ENCODE data around the gene PPM1E.

The PPM1E gene

DNA sequence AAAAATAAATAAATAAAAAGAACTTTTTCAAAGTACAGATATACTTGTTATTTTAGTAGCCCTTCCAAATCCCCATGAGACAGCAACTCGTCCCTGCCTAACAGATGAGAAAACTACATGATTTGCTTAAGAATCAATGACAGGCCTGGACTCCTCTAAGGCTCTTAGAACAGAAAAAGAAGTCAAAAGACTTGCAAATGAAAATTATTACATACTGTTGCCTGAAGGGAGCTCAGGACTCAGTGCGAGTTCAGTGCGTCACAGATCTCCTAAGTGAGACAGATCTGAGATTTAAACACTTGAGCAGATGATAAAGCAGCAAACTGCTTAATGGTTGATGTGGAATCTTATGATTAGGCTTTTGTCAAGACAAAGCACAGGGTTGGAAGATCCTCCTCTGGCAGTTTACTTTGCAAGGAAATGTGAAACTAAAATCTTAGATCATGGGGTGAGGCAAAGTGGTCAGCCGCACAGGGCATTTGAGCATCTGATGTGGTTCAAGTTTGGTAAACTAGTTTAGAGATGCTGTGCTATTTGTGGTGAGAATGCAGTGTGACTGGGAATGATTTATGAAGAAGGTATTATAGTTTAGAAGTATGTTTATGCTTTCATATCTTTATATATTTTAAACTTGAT is 212.9 kb downstream of the PPM1E start:
- TF ChIP-seq, protein P1, sequence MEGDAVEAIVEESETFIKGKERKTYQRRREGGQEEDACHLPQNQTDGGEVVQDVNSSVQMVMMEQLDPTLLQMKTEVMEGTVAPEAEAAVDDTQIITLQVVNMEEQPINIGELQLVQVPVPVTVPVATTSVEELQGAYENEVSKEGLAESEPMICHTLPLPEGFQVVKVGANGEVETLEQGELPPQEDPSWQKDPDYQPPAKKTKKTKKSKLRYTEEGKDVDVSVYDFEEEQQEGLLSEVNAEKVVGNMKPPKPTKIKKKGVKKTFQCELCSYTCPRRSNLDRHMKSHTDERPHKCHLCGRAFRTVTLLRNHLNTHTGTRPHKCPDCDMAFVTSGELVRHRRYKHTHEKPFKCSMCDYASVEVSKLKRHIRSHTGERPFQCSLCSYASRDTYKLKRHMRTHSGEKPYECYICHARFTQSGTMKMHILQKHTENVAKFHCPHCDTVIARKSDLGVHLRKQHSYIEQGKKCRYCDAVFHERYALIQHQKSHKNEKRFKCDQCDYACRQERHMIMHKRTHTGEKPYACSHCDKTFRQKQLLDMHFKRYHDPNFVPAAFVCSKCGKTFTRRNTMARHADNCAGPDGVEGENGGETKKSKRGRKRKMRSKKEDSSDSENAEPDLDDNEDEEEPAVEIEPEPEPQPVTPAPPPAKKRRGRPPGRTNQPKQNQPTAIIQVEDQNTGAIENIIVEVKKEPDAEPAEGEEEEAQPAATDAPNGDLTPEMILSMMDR (IDR thresholded peaks at IDR 0.05; ENCODE audit: low read depth, low read length): no peak
- no peak for DNase-seq (ENCODE audit: extremely low read depth, low read depth)

DNA sequence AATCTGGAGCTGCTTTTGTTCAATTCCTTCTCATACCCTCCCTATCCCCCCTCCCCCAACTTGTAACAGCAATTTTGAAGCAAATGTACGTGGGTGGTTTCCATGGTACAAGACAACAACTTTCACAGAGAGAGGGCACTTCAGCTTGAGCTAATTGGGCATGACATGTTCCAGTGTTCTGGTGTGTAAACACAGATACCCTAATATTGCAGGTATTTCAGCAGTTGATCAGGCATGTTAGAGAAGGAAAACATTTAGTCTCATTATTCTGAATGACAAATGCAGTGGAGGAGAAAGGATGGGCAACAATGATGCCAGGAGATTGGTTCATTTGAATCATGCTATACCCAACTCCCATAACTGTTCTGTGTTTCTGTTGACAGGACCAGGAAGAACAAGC is 213.5 kb downstream of the PPM1E start:
- TF ChIP-seq, protein P1 (IDR thresholded peaks at IDR 0.05; ENCODE audit: low read depth, low read length): no peak
- no peak for DNase-seq (ENCODE audit: extremely low read depth, low read depth)

DNA sequence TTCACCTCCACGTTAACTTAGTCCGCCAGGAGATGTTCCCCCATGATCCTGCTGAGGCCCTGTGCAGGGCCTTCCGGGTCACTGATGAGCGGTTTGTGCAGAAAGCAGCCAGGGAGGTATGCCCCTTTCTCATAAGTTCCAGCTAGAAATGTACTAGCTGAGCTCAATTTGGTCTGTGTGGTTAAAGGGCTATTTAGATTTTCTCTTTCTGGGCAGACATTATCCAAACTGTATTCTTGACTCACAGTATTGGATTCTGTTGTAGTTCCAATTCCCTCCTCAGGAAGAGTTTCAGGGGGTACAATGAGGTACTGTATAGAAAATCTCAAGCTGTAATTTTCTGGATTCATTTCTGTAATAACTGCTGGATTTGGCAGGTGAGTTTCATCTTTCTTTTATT is 214.0 kb downstream of the PPM1E start:
- TF ChIP-seq, protein P1 (IDR thresholded peaks at IDR 0.05; ENCODE audit: low read depth, low read length): no peak

DNA sequence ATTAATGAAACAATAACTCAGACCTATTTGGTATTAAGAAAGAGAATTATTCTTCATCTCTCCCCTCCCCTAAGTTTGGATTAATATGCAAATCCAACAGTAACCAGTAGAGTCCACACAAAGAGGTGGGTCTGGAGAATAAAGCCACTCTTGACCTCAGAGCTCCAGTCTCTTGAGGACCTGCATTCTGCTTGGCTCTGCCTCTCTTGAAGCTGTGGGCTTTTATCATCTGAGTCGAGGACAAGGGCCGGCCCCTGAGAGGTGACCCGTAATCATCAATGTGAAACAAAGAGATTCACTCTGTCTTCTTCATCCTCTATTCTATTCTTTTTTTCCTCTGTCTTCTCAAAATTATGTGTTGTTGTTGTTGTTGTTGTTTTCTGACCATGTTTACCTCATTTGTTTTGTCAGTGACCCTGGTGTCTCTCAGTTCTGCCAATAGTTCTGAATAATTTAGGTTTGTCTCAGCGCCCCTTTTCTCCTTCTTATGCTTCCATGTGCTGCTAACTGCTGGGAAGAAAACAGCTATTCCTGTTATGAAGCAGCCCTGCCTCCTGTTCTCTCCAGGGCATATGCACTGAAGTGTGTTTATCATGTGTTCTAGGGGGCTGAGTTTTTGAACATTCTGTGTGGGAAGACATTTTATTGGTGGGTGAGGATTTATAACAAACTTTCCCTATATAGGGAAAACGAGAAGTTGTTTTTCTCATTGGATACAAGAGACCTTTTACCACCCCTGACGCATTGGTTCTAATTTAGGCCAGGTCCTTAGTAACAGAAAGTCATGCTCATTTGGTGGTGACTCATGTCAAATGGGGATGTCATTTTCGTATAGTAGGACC is 215.2 kb downstream of the PPM1E start:
- TF ChIP-seq, protein P1 (IDR thresholded peaks at IDR 0.05; ENCODE audit: low read depth, low read length): no peak
- no peak for DNase-seq (ENCODE audit: extremely low read depth, low read depth)

More for the DNA sequence above, 214.0 kb downstream of the PPM1E start:
- DNase-seq (ENCODE audit: extremely low read depth, low read depth): no peak

DNA sequence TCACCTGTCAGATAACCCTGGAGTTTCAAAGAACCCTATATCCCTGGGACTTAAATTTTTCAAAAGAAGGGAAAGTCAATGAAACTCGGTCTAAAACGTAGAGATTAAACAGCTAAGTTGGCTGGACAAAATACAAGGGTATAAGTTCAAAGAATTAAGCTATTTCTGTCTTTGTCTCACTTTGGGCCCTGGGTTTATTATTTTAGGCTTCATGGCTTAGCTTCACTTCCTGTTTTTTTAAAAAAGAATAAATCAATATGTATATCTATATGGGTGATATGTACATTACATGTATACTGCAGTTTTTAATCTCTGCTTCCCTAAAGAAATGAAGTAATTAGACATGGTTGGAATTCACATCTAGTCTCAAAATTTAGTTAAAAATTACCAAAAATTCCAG is 218.7 kb downstream of the PPM1E start:
- DNase-seq (ENCODE audit: extremely low read depth, low read depth): no peak
- TF ChIP-seq, protein P1 (IDR thresholded peaks at IDR 0.05; ENCODE audit: low read depth, low read length): no peak

DNA sequence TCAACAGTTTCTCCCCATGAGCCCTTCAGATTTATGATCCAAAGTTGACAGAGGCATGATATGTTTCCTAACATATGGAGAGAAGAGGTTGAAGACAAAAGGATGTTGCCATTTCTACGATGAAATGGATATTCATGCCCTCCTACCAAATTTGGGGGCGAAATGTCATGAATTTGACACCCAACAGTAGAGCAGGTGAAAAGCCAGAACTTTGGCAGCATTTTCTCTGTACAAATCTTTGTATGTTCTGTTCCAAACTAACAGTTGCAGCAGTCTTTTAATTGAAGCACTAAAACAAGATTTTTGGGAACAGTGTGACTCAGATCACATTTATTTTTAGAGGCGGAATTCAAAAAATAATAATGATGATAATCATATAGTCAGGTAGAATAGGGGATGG is 220.9 kb downstream of the PPM1E start:
- TF ChIP-seq, protein P1 (IDR thresholded peaks at IDR 0.05; ENCODE audit: low read depth, low read length): no peak
- DNase-seq (ENCODE audit: extremely low read depth, low read depth): no peak
